Measurements from ENCODE around the gene TOB1. TPM values are rescaled to one million over a fixed set of nuclear protein-coding genes. Genes with fewer than 3 reads are reported as not detected.

TOB1 gene
- total and polyA plus RNA-seq, 9 of the 15 experiments (the other 6 are each of a cell fraction or from before 2014, with no cell fraction given): 4.8 to 63.7 (median 13.2) TPM

DNA sequence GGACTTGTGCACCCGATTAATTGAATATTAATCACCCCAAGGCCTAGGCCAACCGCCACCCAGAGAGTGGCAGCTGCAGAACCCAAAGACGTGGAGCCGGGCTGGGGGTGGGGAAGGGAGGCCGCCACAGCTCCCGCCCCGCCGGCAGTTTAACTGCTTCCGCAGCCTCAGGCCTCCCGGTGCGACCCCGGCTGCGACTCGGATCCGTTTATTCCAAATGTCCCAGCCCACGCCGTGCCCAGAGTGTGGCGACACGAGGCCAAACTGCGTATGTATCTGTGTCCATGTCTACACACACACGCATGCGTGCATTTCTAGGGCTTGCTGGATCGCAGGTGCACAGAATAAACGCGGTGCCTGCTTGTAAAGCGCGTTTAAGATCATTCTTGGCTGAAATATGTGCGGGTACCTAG lies 802 bp upstream of the TOB1 start (continued):
- no peak for TF ChIP-seq MCM5 (IDR thresholded peaks at IDR 0.05; ENCODE audit: low read depth)
- 0 out of 2 replicates have a peak, but pooled peaks have one; percentile 6 for TF ChIP-seq EP300 (IDR thresholded peaks at IDR 0.05; ENCODE audit: low read length)
- TF ChIP-seq POLR2AphosphoS2 (IDR thresholded peaks at IDR 0.05; ENCODE audit: low read length): no peak
- peak in 1 of 2 experiments; percentile 21; a peak in 2 of 4 replicates for TF ChIP-seq ZNF639 (CRISPR knock-in tag; conservative IDR thresholded peaks at IDR 0.05 in 1 of 2, IDR thresholded peaks at IDR 0.05 in 1 of 2)
- TF ChIP-seq SIN3A (IDR thresholded peaks at IDR 0.05; ENCODE audit: borderline replicate concordance in 2 of 2, control insufficient read depth in 1 of 2, low read depth in 2 of 2, low read length in 2 of 2): peak in 1 of 2 experiments; percentile 20; a peak in 1 of 4 replicates
- no peak for TF ChIP-seq ZNF551 (CRISPR knock-in tag; IDR thresholded peaks at IDR 0.05)
- no peak for TF ChIP-seq ZFP91 (CRISPR knock-in tag; IDR thresholded peaks at IDR 0.05)
- TF ChIP-seq E2F4 (CRISPR knock-in tag; IDR thresholded peaks at IDR 0.05; ENCODE audit: low read depth): no peak
- peak; percentile 80 for TF ChIP-seq ZFX (CRISPR knock-in tag; IDR thresholded peaks at IDR 0.05)
- TF ChIP-seq BRD4 (IDR thresholded peaks at IDR 0.05): 0 out of 2 replicates have a peak, but pooled peaks have one; percentile 28
- no peak for TF ChIP-seq KLF6 (CRISPR knock-in tag; IDR thresholded peaks at IDR 0.05; ENCODE audit: borderline replicate concordance)
- TF ChIP-seq COPS2 (conservative IDR thresholded peaks at IDR 0.05): no peak
- no peak for TF ChIP-seq PPARD (CRISPR knock-in tag; IDR thresholded peaks at IDR 0.05)
- TF ChIP-seq TEAD4 (IDR thresholded peaks at IDR 0.05; ENCODE audit: low read length): no peak
- peak; percentile 25; the same call in 1 of the 2 replicates for TF ChIP-seq TEAD4 (CRISPR knock-in tag; IDR thresholded peaks at IDR 0.05; ENCODE audit: borderline replicate concordance)
- no peak for TF ChIP-seq MEF2A (IDR thresholded peaks at IDR 0.05; ENCODE audit: control insufficient read depth, low read depth, low read length)
- TF ChIP-seq NFRKB (IDR thresholded peaks at IDR 0.05; ENCODE audit: low read depth): no peak
- no peak for TF ChIP-seq KHSRP (IDR thresholded peaks at IDR 0.05)
- TF ChIP-seq ETV6 (IDR thresholded peaks at IDR 0.05; ENCODE audit: borderline replicate concordance in 1 of 2, low read depth in 2 of 2, low read length in 1 of 2): no peak; a peak in 1 of 4 replicates
- 0 out of 2 replicates have a peak, but pooled peaks have one; percentile 47 for TF ChIP-seq ETV6 (CRISPR knock-in tag; IDR thresholded peaks at IDR 0.05; ENCODE audit: borderline replicate concordance)
- TF ChIP-seq JUN (IDR thresholded peaks at IDR 0.05; ENCODE audit: borderline replicate concordance, low read depth, low read length): no peak
- peak; percentile 49; the same call in 1 of the 2 replicates for TF ChIP-seq JUN (CRISPR knock-in tag; IDR thresholded peaks at IDR 0.05; ENCODE audit: borderline replicate concordance)
- TF ChIP-seq NFATC3 (IDR thresholded peaks at IDR 0.05): no peak
- TF ChIP-seq ZC3H8 (IDR thresholded peaks at IDR 0.05): no peak
- TF ChIP-seq EP400 (IDR thresholded peaks at IDR 0.05): peak; percentile 55; the same call in 1 of the 2 replicates
- no peak for TF ChIP-seq HCFC1 (IDR thresholded peaks at IDR 0.05; ENCODE audit: low read depth, low read length)
- no peak for TF ChIP-seq XRCC4 (IDR thresholded peaks at IDR 0.05; ENCODE audit: extremely low read depth, insufficient read depth, insufficient read length)
- no peak; the same call in 1 of the 2 replicates for TF ChIP-seq SRSF3 (IDR thresholded peaks at IDR 0.05; ENCODE audit: insufficient read depth, low read length)

Data from K562 (cell line).